ENCODE data around the gene SLC34A1. TPM values are rescaled to one million over a fixed set of nuclear protein-coding genes. Genes with fewer than 3 reads are reported as not detected.

Gene SLC34A1
- total RNA-seq, 1 experiment from 2014 or later, result not detected

DNA sequence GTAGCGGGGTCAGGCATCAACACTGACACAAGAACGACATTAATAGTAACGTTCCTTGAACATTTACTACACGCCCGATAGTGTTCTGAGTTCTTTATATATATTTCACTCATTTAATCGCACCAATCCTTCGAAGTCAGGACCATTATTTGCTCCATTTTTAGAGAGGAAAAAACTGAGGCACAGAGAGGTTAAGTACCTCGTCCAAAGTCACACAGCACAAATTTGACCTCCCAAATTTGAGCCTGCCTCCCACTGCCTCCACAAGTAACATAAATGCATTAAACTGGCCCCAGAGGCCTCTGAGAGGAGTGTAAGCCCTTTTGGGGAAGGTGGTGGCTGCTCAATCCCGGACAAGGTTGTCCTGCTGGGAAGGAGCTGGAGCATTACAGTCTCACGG, 20.7 kb upstream of the SLC34A1 start:
- H3K36me3 ChIP-seq (ENCODE audit: control insufficient read depth, insufficient read depth, low read length), result no peaks in the 10 kb centered on the region
- POLR2A ChIA-PET, result interaction anchor here (0.6 to 1.1 kb wide), 3 partner anchors 16 to 63 kb away, joined by 3 to 14 read pairs (median 4); no protein-coding TSS in a partner anchor

DNA sequence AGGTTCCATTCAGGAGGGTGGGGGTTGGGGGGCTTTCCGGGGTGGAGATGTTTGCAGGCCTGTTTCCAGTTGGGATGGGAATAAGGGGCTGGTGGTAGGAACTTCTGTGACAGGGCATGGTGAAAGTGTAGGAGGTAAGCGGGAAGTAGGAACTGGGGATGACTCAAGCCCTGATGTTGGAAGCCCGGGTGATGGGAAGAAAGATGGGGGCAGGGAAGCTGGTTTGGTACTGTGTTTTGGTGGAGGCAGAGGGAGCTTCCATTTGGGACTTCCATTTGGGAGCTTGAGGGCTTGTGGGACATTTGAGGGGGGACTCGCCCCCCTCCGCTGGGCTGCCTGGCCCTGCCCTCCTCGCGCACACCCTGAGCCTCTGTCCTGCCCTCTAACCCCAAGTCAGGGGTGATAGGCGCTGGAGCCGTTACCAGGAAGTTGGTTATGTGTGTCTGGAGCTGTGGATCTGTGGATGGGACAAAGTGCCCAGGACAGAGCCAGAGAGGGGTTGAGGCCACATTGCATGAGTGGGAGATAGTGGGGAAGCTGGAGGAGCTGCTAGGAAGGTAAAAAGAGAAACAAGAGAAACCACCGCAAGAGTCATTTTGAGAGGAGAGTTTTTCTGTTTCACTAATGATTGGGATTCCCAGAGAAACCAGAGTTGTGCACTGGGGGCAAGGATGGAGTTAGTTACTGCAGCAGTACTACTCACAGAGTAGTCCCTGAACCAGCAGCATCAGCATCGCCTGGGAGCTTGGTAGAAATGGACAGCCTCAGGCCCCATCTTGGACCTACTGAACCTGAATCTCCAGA, 19.9 kb upstream of the SLC34A1 start:
- peaks cover 21% of the 10 kb centered on the region for H3K4me1 Mint-ChIP-seq (ENCODE audit: low read depth, unreplicated experiment)
- Histone ChIP-seq H3K4me3 (ENCODE audit: low read depth, low read length) (no peak overlapping the region), H3K27me3 (replicated peaks; ENCODE audit: control insufficient read depth, insufficient read depth, low read length) (no peaks in the 10 kb centered on the region), H3K4me1 (no peaks in the 10 kb centered on the region), H3K9me3 (no peaks in the 10 kb centered on the region), H3K36me3 (ENCODE audit: control insufficient read depth, insufficient read depth, low read length) (no peaks in the 10 kb centered on the region)
- POLR2A ChIA-PET, result interaction anchor here (1.1 kb wide), 1 partner anchor 15 kb away, joined by 3 read pairs; no protein-coding TSS in a partner anchor
- no peak for DNase-seq
- TF ChIP-seq, protein P1, sequence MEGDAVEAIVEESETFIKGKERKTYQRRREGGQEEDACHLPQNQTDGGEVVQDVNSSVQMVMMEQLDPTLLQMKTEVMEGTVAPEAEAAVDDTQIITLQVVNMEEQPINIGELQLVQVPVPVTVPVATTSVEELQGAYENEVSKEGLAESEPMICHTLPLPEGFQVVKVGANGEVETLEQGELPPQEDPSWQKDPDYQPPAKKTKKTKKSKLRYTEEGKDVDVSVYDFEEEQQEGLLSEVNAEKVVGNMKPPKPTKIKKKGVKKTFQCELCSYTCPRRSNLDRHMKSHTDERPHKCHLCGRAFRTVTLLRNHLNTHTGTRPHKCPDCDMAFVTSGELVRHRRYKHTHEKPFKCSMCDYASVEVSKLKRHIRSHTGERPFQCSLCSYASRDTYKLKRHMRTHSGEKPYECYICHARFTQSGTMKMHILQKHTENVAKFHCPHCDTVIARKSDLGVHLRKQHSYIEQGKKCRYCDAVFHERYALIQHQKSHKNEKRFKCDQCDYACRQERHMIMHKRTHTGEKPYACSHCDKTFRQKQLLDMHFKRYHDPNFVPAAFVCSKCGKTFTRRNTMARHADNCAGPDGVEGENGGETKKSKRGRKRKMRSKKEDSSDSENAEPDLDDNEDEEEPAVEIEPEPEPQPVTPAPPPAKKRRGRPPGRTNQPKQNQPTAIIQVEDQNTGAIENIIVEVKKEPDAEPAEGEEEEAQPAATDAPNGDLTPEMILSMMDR (IDR thresholded peaks at IDR 0.05; ENCODE audit: insufficient read depth in 1 of 2, low read depth in 1 of 2, low read length in 1 of 2, severe bottlenecking in 1 of 2, unreplicated experiment in 1 of 2), result no peak
- no TSS peak for BruUV-seq (replicated peaks)
- no peak overlapping the region for H3K27ac Mint-ChIP-seq (ENCODE audit: unreplicated experiment)
- H3K27me3 Mint-ChIP-seq (ENCODE audit: insufficient read depth, unreplicated experiment), result no peaks in the 10 kb centered on the region
- no peaks in the 10 kb centered on the region for H3K9me3 Mint-ChIP-seq (ENCODE audit: unreplicated experiment)
- CTCF ChIA-PET, result interaction anchor here (0.5 to 1.3 kb wide), 3 partner anchors 11 to 40 kb away, joined by 3 to 6 read pairs (median 5); no protein-coding TSS in a partner anchor
- H3K36me3 Mint-ChIP-seq (ENCODE audit: insufficient read depth, unreplicated experiment), result no peaks in the 10 kb centered on the region
- intact Hi-C loops (cut with micrococcal nuclease; ENCODE audit: unreplicated experiment), result no loop called here
- H3K4me3 Mint-ChIP-seq (ENCODE audit: unreplicated experiment), result no peak overlapping the region

More for the DNA sequence above, 20.7 kb upstream of the SLC34A1 start:
- intact Hi-C loops (cut with micrococcal nuclease; ENCODE audit: unreplicated experiment), result no loop called here
- Mint-ChIP-seq H3K27ac (ENCODE audit: unreplicated experiment) (no peak overlapping the region), H3K27me3 (ENCODE audit: insufficient read depth, unreplicated experiment) (no peaks in the 10 kb centered on the region), H3K4me1 (ENCODE audit: low read depth, unreplicated experiment) (peaks cover 13% of the 10 kb centered on the region), H3K36me3 (ENCODE audit: insufficient read depth, unreplicated experiment) (no peaks in the 10 kb centered on the region), H3K9me3 (ENCODE audit: unreplicated experiment) (no peaks in the 10 kb centered on the region), H3K4me3 (ENCODE audit: unreplicated experiment) (peak overlapping the region; percentile 88)
- Histone ChIP-seq H3K27me3 (replicated peaks; ENCODE audit: control insufficient read depth, insufficient read depth, low read length) (no peaks in the 10 kb centered on the region), H3K4me1 (no peaks in the 10 kb centered on the region), H3K4me3 (ENCODE audit: low read depth, low read length) (peak overlapping the region; percentile 60), H3K9me3 (no peaks in the 10 kb centered on the region)
- CTCF ChIA-PET, result interaction anchor here (0.7 to 1.3 kb wide), 4 partner anchors 27 to 296 kb away, joined by 3 to 5 read pairs (median 4); no protein-coding TSS in a partner anchor
- BruUV-seq (replicated peaks), result no TSS peak
- TF ChIP-seq, protein P1 (IDR thresholded peaks at IDR 0.05; ENCODE audit: insufficient read depth in 1 of 2, low read depth in 1 of 2, low read length in 1 of 2, severe bottlenecking in 1 of 2, unreplicated experiment in 1 of 2), result no peak
- no peak for DNase-seq

- Mint-ChIP-seq H3K4me3 (ENCODE audit: unreplicated experiment) (no peak overlapping the region), H3K4me1 (ENCODE audit: low read depth, unreplicated experiment) (peaks cover 24% of the 10 kb centered on the region), H3K27me3 (ENCODE audit: insufficient read depth, unreplicated experiment) (no peaks in the 10 kb centered on the region), H3K36me3 (ENCODE audit: insufficient read depth, unreplicated experiment) (no peaks in the 10 kb centered on the region), H3K27ac (ENCODE audit: unreplicated experiment) (peak overlapping the region; percentile 5), H3K9me3 (ENCODE audit: unreplicated experiment) (no peaks in the 10 kb centered on the region)
- BruUV-seq (replicated peaks), result no TSS peak
- CTCF ChIA-PET, result interaction anchor here (0.6 to 1.1 kb wide), 3 partner anchors 25 to 89 kb away, joined by 3 read pairs; no protein-coding TSS in a partner anchor
- no peaks in the 10 kb centered on the region for H3K36me3 ChIP-seq (ENCODE audit: control insufficient read depth, insufficient read depth, low read length)
- H3K4me3 ChIP-seq (ENCODE audit: low read depth, low read length), result no peak overlapping the region
- no peaks in the 10 kb centered on the region for H3K9me3 ChIP-seq
- intact Hi-C loops (cut with micrococcal nuclease; ENCODE audit: unreplicated experiment), result no loop called here
- peaks cover 9% of the 10 kb centered on the region; the same call in 1 of the 2 replicates for H3K4me1 ChIP-seq
- H3K27me3 ChIP-seq (replicated peaks; ENCODE audit: control insufficient read depth, insufficient read depth, low read length), result no peaks in the 10 kb centered on the region
- POLR2A ChIA-PET, result interaction anchor here (1.9 kb wide), 1 partner anchor 14 kb away, joined by 5 read pairs; the partner anchor contains the start of gene LMAN2
- TF ChIP-seq, protein P1 (IDR thresholded peaks at IDR 0.05; ENCODE audit: insufficient read depth in 1 of 2, low read depth in 1 of 2, low read length in 1 of 2, severe bottlenecking in 1 of 2, unreplicated experiment in 1 of 2), result no peak
- DNase-seq, result no peak
Observed at GRCh38 chr5:177365845-177366527, 18.2 kb upstream of the SLC34A1 start.
